HepG2 (cell line): ENCODE data around the gene SEPHS2. TPM values are rescaled to one million over a fixed set of nuclear protein-coding genes. Genes with fewer than 3 reads are reported as not detected.

Experiments used
- ATM ChIP-seq: fragments of 450-650 bp; IDR thresholded peaks from 2 replicates; pipeline ENCODE4 v1.7.1; 2017; ENCODE audit warnings: mild to moderate bottlenecking, borderline replicate concordance
- CAMTA2 ChIP-seq: sonication (generic); formaldehyde crosslinking; IDR thresholded peaks from 2 replicates; pipeline ENCODE4 v1.4.0; 2020; ENCODE audit warnings: mild to moderate bottlenecking, missing genetic modification reagents, borderline replicate concordance
- DPF2 ChIP-seq: sonication (generic); formaldehyde crosslinking; IDR thresholded peaks from 2 replicates; pipeline ENCODE4 v1.4.0; 2020; ENCODE audit warnings: mild to moderate bottlenecking, low read depth, missing genetic modification reagents, borderline replicate concordance
- GABPA ChIP-seq, 2 experiments: IDR thresholded peaks; 2 replicates each; pipeline ENCODE4 v1.6.1; 2011 to 2016; ENCODE audit warnings: low read depth in 2 of 2, low read length in 1 of 2, missing biosample characterization in 1 of 2, missing genetic modification characterization in 1 of 2
- GATAD1 ChIP-seq: IDR thresholded peaks from 2 replicates; pipeline ENCODE4 v1.6.1; 2016; ENCODE audit warnings: missing genetic modification reagents, missing compliant biosample characterization
- GPN1 ChIP-seq: sonication (generic); formaldehyde crosslinking; IDR thresholded peaks from 2 replicates; pipeline ENCODE4 v1.5.1; 2020; ENCODE audit warnings: missing genetic modification reagents, borderline replicate concordance
- KLF12 ChIP-seq: sonication (generic); formaldehyde crosslinking; IDR thresholded peaks from 2 replicates; pipeline ENCODE4 v1.4.0; 2020; ENCODE audit warnings: missing genetic modification reagents, borderline replicate concordance
- RFXAP ChIP-seq: sonication (generic); formaldehyde crosslinking; IDR thresholded peaks from 2 replicates; pipeline ENCODE4 v1.4.0; 2020; ENCODE audit warnings: missing genetic modification reagents, borderline replicate concordance
- SMC3 ChIP-seq: IDR thresholded peaks from 2 replicates; pipeline ENCODE4 v1.6.1; 2011; ENCODE audit warnings: low read length, improper control_type of control experiment
- YY1 ChIP-seq: IDR thresholded peaks from 2 replicates; pipeline ENCODE4 v1.6.1; 2011; ENCODE audit warnings: low read length, low read depth, moderate library complexity, mild to moderate bottlenecking; ENCODE audit not compliant: insufficient read depth, insufficient replicate concordance
- ZBTB7B ChIP-seq: sonication (generic); formaldehyde crosslinking; IDR thresholded peaks from 2 replicates; pipeline ENCODE4 v1.4.0; 2020; ENCODE audit warnings: missing genetic modification reagents
- ZNF253 ChIP-seq: sonication (generic); formaldehyde crosslinking; IDR thresholded peaks from 2 replicates; pipeline ENCODE4 v1.8.0; 2022; ENCODE audit warnings: mild to moderate bottlenecking, missing genetic modification reagents, borderline replicate concordance
- ZNF562 ChIP-seq: sonication (generic); formaldehyde crosslinking; IDR thresholded peaks from 2 replicates; pipeline ENCODE4 v1.8.0; 2022; ENCODE audit warnings: missing genetic modification reagents, borderline replicate concordance
- ZNF589 ChIP-seq: sonication (generic); formaldehyde crosslinking; conservative IDR thresholded peaks from 2 replicates; pipeline ENCODE4 v1.8.0; 2022; ENCODE audit warnings: mild to moderate bottlenecking, moderate library complexity, missing genetic modification reagents
- ZNF83 ChIP-seq: sonication (generic); formaldehyde crosslinking; IDR thresholded peaks from 2 replicates; pipeline ENCODE4 v1.4.0; 2020; ENCODE audit warnings: missing genetic modification reagents, mild to moderate bottlenecking, borderline replicate concordance
- ZSCAN22 ChIP-seq: sonication (generic); formaldehyde crosslinking; IDR thresholded peaks from 2 replicates; pipeline ENCODE4 v1.4.0; 2020; ENCODE audit warnings: mild to moderate bottlenecking, missing genetic modification reagents
- polyA plus RNA-seq, 8 experiments: library from polyadenylated mRNA; depleted of rRNA in 3 of 8; stranded (reverse) in 7 of 8; unstranded in 1 of 8; fragments of >200 nt; fragmentation: Illumina TruSeq in 4 of 8; extraction: Trizol in 4 of 8; gene quantifications; 2 replicates each; pipeline versions ENCODE4 v1.2.1 to v1.2.3, GENCODE V29; 2011 to 2016; ENCODE audit warnings: low read depth in 4 of 8, missing spikeins in 1 of 8, mixed read lengths in 1 of 8; ENCODE audit not compliant: insufficient read depth in 1 of 8
- total RNA-seq, 5 experiments: library from RNA; depleted of rRNA; stranded (reverse); fragments of >200 nt; fragmentation: Illumina TruSeq; extraction: Trizol; gene quantifications; 2 replicates each; pipeline ENCODE4 v1.2.3, GENCODE V29; 2016; ENCODE audit warnings: low read depth in 1 of 5
- TF ChIP-seq, protein P1 (sequence below): sonication (generic); formaldehyde crosslinking; IDR thresholded peaks from 2 replicates; pipeline ENCODE4 v1.8.0; 2022; ENCODE audit warnings: mild to moderate bottlenecking, missing genetic modification reagents, moderate library complexity
- TF ChIP-seq, protein P2 (sequence below): sonication (generic); formaldehyde crosslinking; IDR thresholded peaks from 2 replicates; pipeline ENCODE4 v1.5.0; 2020; ENCODE audit warnings: mild to moderate bottlenecking, missing genetic modification reagents
- TF ChIP-seq, protein P3 (sequence below): sonication (generic); formaldehyde crosslinking; IDR thresholded peaks from 2 replicates; pipeline ENCODE4 v1.4.0; 2020; ENCODE audit warnings: missing genetic modification reagents
- TF ChIP-seq, protein P4 (sequence below): sonication (generic); formaldehyde crosslinking; IDR thresholded peaks from 2 replicates; pipeline ENCODE4 v1.5.1; 2020; ENCODE audit warnings: missing genetic modification reagents, mild to moderate bottlenecking, borderline replicate concordance
- TF ChIP-seq, protein P5 (sequence below): sonication (generic); formaldehyde crosslinking; IDR thresholded peaks from 2 replicates; pipeline ENCODE4 v1.4.0; 2020; ENCODE audit warnings: mild to moderate bottlenecking, missing genetic modification reagents

The SEPHS2 gene
- total and polyA plus RNA-seq, 2 of the 13 experiments (the other 11 are each of a cell fraction or from before 2014, with no cell fraction given) = 20.7 to 127 TPM

DNA sequence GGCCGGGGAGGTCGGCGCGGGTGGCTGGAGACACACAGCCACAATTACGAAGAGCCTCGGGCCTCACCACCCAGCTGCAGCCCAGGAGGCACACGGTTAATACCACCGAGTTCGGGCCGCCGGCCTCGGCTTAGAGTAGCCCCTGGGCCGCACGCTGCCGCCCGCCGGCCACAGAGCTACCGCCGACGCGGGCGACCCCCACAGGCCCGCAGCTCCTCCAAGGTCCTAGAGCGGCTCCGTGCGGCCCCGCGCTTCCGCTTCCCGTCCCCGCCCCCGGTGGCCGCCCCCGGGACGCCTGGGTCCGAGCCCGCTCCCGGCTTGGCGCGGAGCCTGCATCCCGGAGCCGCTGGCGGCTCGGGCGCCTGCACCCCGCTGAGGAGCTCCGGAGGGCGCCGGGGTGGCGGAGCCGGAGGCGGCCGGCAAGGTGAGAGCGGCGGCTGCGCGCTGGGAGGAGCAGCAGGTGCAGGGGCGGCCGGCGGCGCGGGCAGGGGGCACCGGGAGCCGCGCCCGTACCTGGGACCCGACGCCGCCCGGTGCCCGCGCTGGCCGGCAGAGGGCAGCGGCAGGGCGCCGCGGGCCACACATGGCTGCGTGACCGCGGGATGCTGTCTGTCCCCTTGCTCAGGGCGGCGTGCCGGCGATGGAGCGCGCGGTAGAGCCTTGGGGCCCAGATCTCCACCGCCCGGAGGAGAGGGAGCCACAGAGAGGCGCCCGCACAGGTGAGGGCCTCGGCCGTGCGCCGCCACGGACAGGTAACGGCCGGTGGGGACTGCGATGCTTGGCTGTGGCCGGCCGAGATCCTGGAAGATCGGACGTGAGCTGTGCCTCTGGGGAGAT is 50.3 kb downstream of the SEPHS2 start, which contains the start of gene ZNF48 (continued):
- TF ChIP-seq, protein P1, sequence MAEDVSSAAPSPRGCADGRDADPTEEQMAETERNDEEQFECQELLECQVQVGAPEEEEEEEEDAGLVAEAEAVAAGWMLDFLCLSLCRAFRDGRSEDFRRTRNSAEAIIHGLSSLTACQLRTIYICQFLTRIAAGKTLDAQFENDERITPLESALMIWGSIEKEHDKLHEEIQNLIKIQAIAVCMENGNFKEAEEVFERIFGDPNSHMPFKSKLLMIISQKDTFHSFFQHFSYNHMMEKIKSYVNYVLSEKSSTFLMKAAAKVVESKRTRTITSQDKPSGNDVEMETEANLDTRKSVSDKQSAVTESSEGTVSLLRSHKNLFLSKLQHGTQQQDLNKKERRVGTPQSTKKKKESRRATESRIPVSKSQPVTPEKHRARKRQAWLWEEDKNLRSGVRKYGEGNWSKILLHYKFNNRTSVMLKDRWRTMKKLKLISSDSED (CRISPR knock-in tag) = 0 out of 2 replicates have a peak, but pooled peaks have one; percentile 58
- peak; percentile 46; the same call in 1 of the 2 replicates for TF ChIP-seq ZNF253 (CRISPR knock-in tag)
- TF ChIP-seq, protein P2, sequence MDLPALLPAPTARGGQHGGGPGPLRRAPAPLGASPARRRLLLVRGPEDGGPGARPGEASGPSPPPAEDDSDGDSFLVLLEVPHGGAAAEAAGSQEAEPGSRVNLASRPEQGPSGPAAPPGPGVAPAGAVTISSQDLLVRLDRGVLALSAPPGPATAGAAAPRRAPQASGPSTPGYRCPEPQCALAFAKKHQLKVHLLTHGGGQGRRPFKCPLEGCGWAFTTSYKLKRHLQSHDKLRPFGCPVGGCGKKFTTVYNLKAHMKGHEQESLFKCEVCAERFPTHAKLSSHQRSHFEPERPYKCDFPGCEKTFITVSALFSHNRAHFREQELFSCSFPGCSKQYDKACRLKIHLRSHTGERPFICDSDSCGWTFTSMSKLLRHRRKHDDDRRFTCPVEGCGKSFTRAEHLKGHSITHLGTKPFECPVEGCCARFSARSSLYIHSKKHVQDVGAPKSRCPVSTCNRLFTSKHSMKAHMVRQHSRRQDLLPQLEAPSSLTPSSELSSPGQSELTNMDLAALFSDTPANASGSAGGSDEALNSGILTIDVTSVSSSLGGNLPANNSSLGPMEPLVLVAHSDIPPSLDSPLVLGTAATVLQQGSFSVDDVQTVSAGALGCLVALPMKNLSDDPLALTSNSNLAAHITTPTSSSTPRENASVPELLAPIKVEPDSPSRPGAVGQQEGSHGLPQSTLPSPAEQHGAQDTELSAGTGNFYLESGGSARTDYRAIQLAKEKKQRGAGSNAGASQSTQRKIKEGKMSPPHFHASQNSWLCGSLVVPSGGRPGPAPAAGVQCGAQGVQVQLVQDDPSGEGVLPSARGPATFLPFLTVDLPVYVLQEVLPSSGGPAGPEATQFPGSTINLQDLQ (CRISPR knock-in tag) = 0 out of 2 replicates have a peak, but pooled peaks have one; percentile 2
- TF ChIP-seq DPF2 (CRISPR knock-in tag) = no peak
- peak; percentile 90 for TF ChIP-seq GATAD1 (CRISPR knock-in tag)
- TF ChIP-seq KLF12 = peak; percentile 93
- peak; percentile 46; the same call in 1 of the 2 replicates for TF ChIP-seq ZNF589 (CRISPR knock-in tag)
- TF ChIP-seq ATM = no peak
- TF ChIP-seq, protein P3, sequence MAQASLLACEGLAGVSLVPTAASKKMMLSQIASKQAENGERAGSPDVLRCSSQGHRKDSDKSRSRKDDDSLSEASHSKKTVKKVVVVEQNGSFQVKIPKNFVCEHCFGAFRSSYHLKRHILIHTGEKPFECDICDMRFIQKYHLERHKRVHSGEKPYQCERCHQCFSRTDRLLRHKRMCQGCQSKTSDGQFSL (CRISPR knock-in tag) = peak; percentile 56
- TF ChIP-seq RFXAP (CRISPR knock-in tag) = peak; percentile 56; the same call in 1 of the 2 replicates
- peak; percentile 79; the same call in 1 of the 2 replicates for TF ChIP-seq ZNF83 (CRISPR knock-in tag)
- peak; percentile 78 for TF ChIP-seq YY1
- TF ChIP-seq ZSCAN22 (CRISPR knock-in tag) = 0 out of 2 replicates have a peak, but pooled peaks have one; percentile 29
- no peak for TF ChIP-seq GPN1 (CRISPR knock-in tag)
- TF ChIP-seq, protein P4, sequence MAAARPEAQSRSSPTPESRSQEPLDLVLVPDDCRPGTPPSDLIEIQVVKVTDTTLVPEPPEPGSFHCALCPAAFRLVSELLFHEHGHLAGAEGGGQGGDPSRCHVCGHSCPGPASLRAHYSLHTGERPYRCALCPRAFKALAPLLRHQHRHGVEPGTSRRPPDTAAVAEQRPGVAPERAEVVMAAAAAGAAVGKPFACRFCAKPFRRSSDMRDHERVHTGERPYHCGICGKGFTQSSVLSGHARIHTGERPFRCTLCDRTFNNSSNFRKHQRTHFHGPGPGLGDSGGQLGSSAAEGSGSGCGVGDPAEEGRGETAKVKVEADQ = peak; percentile 7; the same call in 1 of the 2 replicates
- peak; percentile 8; the same call in 1 of the 2 replicates for TF ChIP-seq SMC3
- TF ChIP-seq, protein P5, sequence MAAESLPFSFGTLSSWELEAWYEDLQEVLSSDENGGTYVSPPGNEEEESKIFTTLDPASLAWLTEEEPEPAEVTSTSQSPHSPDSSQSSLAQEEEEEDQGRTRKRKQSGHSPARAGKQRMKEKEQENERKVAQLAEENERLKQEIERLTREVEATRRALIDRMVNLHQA (CRISPR knock-in tag) = no peak
- peak; percentile 86 for TF ChIP-seq ZBTB7B (CRISPR knock-in tag)
- TF ChIP-seq GABPA (IDR thresholded peaks at IDR 0.05; ENCODE audit: low read depth, low read length) = peak; percentile 95
- peak; percentile 85 for TF ChIP-seq GABPA (CRISPR knock-in tag; IDR thresholded peaks at IDR 0.05; ENCODE audit: low read depth)
- TF ChIP-seq CAMTA2 (CRISPR knock-in tag) = peak; percentile 54; the same call in 1 of the 2 replicates
- no peak for TF ChIP-seq ZNF562
